ENCODE results near the gene DOCK7.

Gene DOCK7

GRCh38 chr1:62434618-62435001, 253.6 kb downstream of the DOCK7 start:
- no peak for DNase-seq (ENCODE audit: low read depth)
- TF ChIP-seq CTCF (conservative IDR thresholded peaks at IDR 0.05; ENCODE audit: low read length): no peak
- no peak overlapping the region for H3K4me3 ChIP-seq (ENCODE audit: low read length)

GRCh38 chr1:62433861-62434617, 254.1 kb downstream of the DOCK7 start:
- no peak for TF ChIP-seq CTCF (conservative IDR thresholded peaks at IDR 0.05; ENCODE audit: low read length)
- no peak for DNase-seq (ENCODE audit: low read depth)
- H3K4me3 ChIP-seq (ENCODE audit: low read length): no peak overlapping the region

GRCh38 chr1:62429581-62429980, 258.6 kb downstream of the DOCK7 start:
- no peak overlapping the region for H3K4me3 ChIP-seq (ENCODE audit: low read length)
- TF ChIP-seq CTCF (conservative IDR thresholded peaks at IDR 0.05; ENCODE audit: low read length): no peak
- no peak for DNase-seq (ENCODE audit: low read depth)

- no peak overlapping the region for H3K4me3 ChIP-seq (ENCODE audit: low read length)
- no peak for TF ChIP-seq CTCF (conservative IDR thresholded peaks at IDR 0.05; ENCODE audit: low read length)
- DNase-seq (ENCODE audit: low read depth): no peak
These were observed 259.8 kb downstream of the DOCK7 start for GRCh38 chr1:62428351-62428750.

- no peak overlapping the region for H3K4me3 ChIP-seq (ENCODE audit: low read length)
- no peak for DNase-seq (ENCODE audit: low read depth)
- no peak for TF ChIP-seq CTCF (conservative IDR thresholded peaks at IDR 0.05; ENCODE audit: low read length)
These were observed 261.4 kb downstream of the DOCK7 start for GRCh38 chr1:62426794-62427193.

- no peak overlapping the region for H3K4me3 ChIP-seq (ENCODE audit: low read length)
- no peak for DNase-seq (ENCODE audit: low read depth)
- no peak for TF ChIP-seq CTCF (conservative IDR thresholded peaks at IDR 0.05; ENCODE audit: low read length)
These were observed 261.9 kb downstream of the DOCK7 start for GRCh38 chr1:62426237-62426636.

GRCh38 chr1:62425041-62425440, 263.1 kb downstream of the DOCK7 start:
- DNase-seq (ENCODE audit: low read depth): no peak
- TF ChIP-seq CTCF (conservative IDR thresholded peaks at IDR 0.05; ENCODE audit: low read length): no peak
- H3K4me3 ChIP-seq (ENCODE audit: low read length): no peak overlapping the region

Data from AG10803 (cell line).